Non-pigmented ciliary epithelial cell (primary cell): Measurements from ENCODE around the gene SLC6A3.

Experiments used
- DNase-seq: peaks from one replicate; pipeline ENCODE4 v3.0.0-alpha.2; 2010; ENCODE audit warnings: low read depth

Gene SLC6A3

GRCh38 chr5:1420211-1421195 is 24.7 kb downstream of the SLC6A3 start:
- no peak for DNase-seq

DNA sequence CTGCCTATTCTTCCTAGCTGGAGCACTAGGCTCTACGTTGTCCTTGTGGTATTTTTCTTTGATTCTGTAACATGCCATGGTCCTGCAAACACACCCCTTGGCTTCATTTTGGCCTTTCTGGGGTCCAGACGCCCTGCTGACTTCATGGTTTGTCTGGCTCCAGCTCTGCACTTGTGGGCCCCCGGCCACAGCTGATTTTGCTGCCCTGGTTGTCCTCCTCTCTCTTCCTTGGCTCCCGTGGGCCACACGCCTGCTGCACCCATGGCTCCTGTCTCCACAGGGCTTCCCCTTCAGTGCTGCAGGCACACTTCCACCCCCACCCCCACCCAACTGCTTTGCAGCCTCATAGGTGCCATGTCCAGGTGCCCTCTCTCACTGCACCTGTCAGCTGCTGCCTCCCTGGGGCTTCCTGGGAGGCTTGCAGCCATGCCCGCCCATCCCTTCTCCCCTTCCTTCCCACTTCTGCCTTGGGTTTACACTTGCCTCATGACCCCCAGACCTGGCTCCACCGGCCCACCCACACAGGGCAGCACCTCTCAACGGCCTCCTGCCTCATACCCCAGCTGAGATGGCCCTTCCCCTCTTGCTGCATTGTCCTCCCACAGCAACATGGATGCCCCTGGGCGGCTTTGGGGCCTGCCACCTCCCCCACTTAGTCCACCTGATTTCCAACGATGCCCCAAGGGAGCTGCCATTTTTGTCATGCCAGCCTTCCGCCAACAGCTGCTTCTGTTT is 25.6 kb downstream of the SLC6A3 start:
- no peak for DNase-seq

- DNase-seq = no peak
Measured at GRCh38 chr5:1418921-1419280, 26.3 kb downstream of the SLC6A3 start.

- no peak for DNase-seq
Measured at GRCh38 chr5:1418238-1418920, 26.9 kb downstream of the SLC6A3 start.

DNA sequence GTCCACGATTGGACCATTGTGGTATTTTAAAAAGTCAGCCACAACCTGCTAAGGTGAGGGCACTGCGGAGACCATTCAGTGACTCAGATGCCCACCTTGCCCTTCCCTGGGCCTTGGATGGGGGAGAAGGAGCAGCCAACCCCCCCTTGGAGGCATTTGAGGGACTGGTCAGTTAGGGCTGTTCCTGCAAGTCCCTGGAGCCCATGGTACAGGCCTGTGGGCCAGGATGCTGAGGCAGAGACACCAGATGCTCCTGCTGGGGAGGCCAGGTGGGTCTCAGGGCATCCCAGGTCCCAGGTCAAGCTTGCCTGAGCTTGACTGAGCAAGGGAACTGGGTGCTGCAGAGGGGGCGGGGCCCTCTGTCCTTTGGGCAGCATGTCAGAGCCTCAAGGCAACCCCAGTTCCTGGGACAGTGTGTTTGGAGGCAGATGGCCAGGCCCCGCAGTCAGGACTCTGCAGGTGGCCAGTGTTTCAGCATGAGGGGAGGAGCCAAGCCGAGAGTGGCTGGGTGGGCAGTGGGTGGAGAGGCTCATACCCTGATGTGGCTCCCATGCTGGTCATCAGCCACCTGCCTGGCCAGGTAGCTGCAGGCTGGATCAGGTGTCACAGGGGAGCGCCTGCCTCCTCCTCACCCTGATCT is 27.5 kb downstream of the SLC6A3 start:
- no peak for DNase-seq

GRCh38 chr5:1416856-1417469 is 28.3 kb downstream of the SLC6A3 start:
- DNase-seq = no peak

GRCh38 chr5:1415626-1416360 is 29.4 kb downstream of the SLC6A3 start:
- no peak for DNase-seq

DNA sequence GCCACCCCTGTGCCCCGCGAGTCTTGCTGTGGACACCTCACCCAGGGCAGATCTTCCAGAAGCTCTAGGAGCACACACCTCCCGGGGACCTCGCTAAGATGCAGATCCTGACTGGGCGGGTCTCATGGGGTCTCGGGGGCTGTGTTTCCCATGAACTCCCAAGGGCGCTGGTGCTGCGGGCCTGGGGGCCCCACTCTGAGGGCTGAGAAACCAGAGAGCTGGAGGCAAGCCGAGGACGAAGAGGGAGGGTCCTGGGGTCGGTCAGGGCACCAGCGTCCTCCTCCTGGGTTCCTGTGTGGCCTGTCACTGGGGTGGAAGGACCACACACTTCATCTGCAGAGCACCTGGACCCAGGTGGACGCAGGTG is 30.2 kb downstream of the SLC6A3 start:
- no peak for DNase-seq

- DNase-seq = no peak
Measured at GRCh38 chr5:1414311-1415058, 30.8 kb downstream of the SLC6A3 start.

DNA sequence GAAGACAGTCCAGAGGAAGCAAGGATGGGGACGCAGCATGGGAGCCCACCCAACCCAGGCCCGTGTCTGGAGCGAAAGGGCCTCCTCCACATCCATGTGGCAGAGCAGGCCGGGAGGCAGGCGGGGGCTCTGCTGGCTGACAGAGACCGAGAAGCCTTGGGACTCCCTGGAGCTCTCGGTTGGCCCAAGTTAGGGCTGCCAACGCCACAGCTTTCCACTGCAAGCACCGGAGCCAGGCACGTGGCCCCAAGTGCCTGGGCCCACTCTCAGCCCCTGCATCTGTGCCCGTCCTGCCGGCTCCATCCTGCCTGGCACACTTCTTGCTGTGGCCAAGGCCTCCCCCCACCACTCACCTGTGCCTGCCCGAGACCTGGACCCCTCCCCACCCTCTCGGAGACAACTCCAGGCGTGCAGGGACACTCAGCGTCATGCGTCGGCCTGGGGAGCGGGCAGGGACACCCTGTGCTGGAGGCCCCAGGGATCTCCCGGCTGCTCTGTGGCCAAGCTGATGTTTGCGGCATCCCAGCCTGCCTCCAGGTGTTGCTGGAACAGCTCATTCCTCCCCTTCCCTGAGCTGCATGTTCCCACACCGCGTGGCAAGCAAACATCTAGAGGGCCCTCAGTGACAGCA is 31.5 kb downstream of the SLC6A3 start:
- DNase-seq = no peak

DNA sequence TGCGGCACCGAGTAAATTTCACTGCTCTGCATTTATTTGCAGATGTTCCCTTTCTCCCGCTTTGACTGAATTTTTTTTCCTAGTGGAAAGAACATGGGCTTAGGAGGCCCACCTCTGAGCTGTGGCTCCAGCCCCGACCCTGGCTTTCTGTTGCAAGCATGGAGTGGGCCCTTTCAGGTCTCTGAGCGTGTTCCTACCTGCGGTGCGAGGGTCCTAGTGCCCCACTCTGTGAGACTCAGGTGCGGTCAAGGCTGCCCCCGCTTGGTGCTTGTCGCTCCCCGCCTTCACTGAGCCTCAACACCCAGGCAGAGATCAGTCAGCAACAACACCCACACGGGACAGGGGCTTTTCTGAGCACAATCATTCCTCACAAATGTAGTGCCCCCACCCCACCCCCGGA is 32.0 kb downstream of the SLC6A3 start:
- no peak for DNase-seq

GRCh38 chr5:1412621-1413020 is 32.6 kb downstream of the SLC6A3 start:
- DNase-seq = no peak

DNA sequence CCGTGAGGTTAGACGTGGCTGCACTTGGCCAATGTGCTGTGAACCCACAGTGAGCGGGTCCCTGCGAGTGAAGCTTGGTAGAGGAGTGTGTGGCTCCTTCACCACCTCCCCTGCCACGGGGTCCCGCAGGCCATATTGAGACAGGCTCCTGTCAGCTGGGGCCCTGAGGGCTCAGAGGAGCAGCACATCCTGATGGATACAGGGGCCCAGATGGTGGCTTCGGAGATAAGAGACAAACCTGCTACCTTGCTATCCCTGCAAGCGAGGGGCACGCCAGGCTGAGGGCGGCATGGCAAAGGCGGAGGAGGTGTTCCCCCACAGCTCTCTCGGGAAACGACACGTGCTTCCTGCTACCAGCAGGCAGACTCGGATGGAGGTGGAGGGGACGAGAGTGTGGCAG is 33.1 kb downstream of the SLC6A3 start:
- DNase-seq = no peak

DNA sequence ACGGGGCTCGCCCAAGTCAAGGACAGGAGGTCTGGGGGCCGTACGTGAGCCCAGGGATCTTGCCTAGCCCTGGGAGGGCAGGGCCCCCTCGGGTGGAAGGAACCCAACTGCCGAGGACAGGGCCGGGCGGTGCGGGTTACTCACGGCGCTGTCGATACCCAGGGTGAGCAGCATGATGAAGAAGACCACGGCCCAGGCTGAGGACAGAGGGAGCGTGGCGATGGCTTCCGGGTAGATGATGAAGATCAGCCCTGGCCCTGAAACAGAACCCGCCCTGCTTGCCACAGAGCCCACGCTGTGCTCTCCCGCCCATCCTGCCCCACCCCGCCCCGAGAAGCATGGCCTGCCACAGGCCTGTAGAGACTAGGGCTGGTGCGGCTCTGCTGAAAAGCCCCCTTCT is 34.1 kb downstream of the SLC6A3 start:
- no peak for DNase-seq

- DNase-seq = no peak
Measured at GRCh38 chr5:1410156-1411014, 34.9 kb downstream of the SLC6A3 start.

- DNase-seq = no peak
Measured at GRCh38 chr5:1409381-1410110, 35.7 kb downstream of the SLC6A3 start.

- no peak for DNase-seq
Measured at GRCh38 chr5:1406681-1407640, 38.3 kb downstream of the SLC6A3 start.
